Measurements from ENCODE around the gene PLIN3. TPM values are rescaled to one million over a fixed set of nuclear protein-coding genes. Genes with fewer than 3 reads are reported as not detected.

The PLIN3 gene
- total and polyA plus RNA-seq, 2 of the 8 experiments (the other 6 are each of a cell fraction or from before 2014, with no cell fraction given), result 60.7 to 61.5 TPM

GRCh38 chr19:4891066-4891465 is 23.6 kb upstream of the PLIN3 start:
- no peaks in the 10 kb centered on the region for H3K79me2 ChIP-seq (ENCODE audit: control insufficient read depth in 1 of 2, insufficient read depth in 2 of 2, low read length in 2 of 2)
- ChIA-PET POLR2A (ENCODE audit: partially characterized antibody) (no interaction called here), CTCF (ENCODE audit: partially characterized antibody) (interaction anchor here (1.1 to 1.2 kb wide), 2 partner anchors 21 to 73 kb away, joined by 3 to 5 read pairs; no protein-coding TSS in a partner anchor)
- TF ChIP-seq POLR2AphosphoS5 (IDR thresholded peaks at IDR 0.05; ENCODE audit: low read depth, low read length) (no peak), NANOG (IDR thresholded peaks at IDR 0.05; ENCODE audit: insufficient read depth, low read depth, low read length, poor library complexity, severe bottlenecking) (no peak), KDM5A (IDR thresholded peaks at IDR 0.05; ENCODE audit: low read length) (no peak), RBBP5 (IDR thresholded peaks at IDR 0.05; ENCODE audit: borderline replicate concordance, low read depth, low read length) (no peak), SIN3A (conservative IDR thresholded peaks at IDR 0.05 in 1 of 2, IDR thresholded peaks at IDR 0.05 in 1 of 2; ENCODE audit: low read depth in 1 of 2, low read length in 2 of 2) (no peak), SP1 (IDR thresholded peaks at IDR 0.05; ENCODE audit: low read depth, low read length) (no peak), HDAC2 (IDR thresholded peaks at IDR 0.05; ENCODE audit: borderline replicate concordance in 1 of 2, low read depth in 2 of 2, low read length in 2 of 2) (no peak), ATF2 (IDR thresholded peaks at IDR 0.05; ENCODE audit: low read length) (no peak), JUN (IDR thresholded peaks at IDR 0.05; ENCODE audit: low read depth, low read length) (no peak), CTBP2 (IDR thresholded peaks at IDR 0.05; ENCODE audit: borderline replicate concordance, insufficient read depth, insufficient read length, low read length) (no peak), ZNF274 (IDR thresholded peaks at IDR 0.05; ENCODE audit: borderline replicate concordance, extremely low read depth, low read length) (no peak), TEAD4 (IDR thresholded peaks at IDR 0.05; ENCODE audit: low read depth, low read length) (no peak)

More at GRCh38 chr19:4891066-4891465, 23.6 kb upstream of the PLIN3 start:
- Histone ChIP-seq H3K23ac (ENCODE audit: insufficient read length) (no peak overlapping the region), H4K20me1 (replicated peaks in 1 of 2; ENCODE audit: control insufficient read depth in 1 of 2, insufficient read depth in 2 of 2, low read length in 2 of 2) (peaks cover 0 to 1% of the 10 kb centered on the region in 2 experiments), H3K18ac (ENCODE audit: extremely low read depth, low read length) (no peak overlapping the region), H2BK5ac (ENCODE audit: low read depth, low read length) (no peak overlapping the region), H3K9me3 (ENCODE audit: insufficient read depth in 2 of 2, low read depth in 1 of 2, low read length in 1 of 2) (no peaks in the 10 kb centered on the region), H3K4me1 (replicated peaks in 1 of 4; ENCODE audit: control insufficient read depth in 3 of 4, insufficient read depth in 4 of 4, low read length in 3 of 4) (no peaks in the 10 kb centered on the region), H2AK5ac (ENCODE audit: low read depth, low read length) (no peak overlapping the region), H2AFZ (ENCODE audit: low read length) (no peak overlapping the region), H4K91ac (replicated peaks; ENCODE audit: insufficient read length, low read length) (no peak overlapping the region), H4K8ac (ENCODE audit: extremely low read depth, insufficient read depth, low read length) (peak overlapping the region; percentile 51; the same call in 1 of the 2 replicates), H2BK15ac (ENCODE audit: low read length) (no peak overlapping the region), H4K5ac (ENCODE audit: insufficient read length, low read depth, low read length) (no peak overlapping the region), H3K27me3 (replicated peaks in 1 of 4; ENCODE audit: control insufficient read depth in 3 of 4, extremely low read depth in 1 of 4, insufficient read depth in 3 of 4, low read length in 3 of 4) (peaks cover 2 to 14% (median 10%) of the 10 kb centered on the region in 4 experiments; a peak in 6 of 7 replicates), H3K4me2 (ENCODE audit: insufficient read depth in 1 of 2, low read depth in 2 of 2, low read length in 2 of 2) (no peak overlapping the region), H3K9ac (replicated peaks in 1 of 4; ENCODE audit: extremely low read depth in 1 of 4, low read depth in 3 of 4, low read length in 3 of 4) (no peak overlapping the region), H3K14ac (ENCODE audit: insufficient read length) (no peak overlapping the region), H2BK120ac (replicated peaks; ENCODE audit: low read depth, low read length) (no peak overlapping the region), H3K36me3 (ENCODE audit: control insufficient read depth in 2 of 4, insufficient read depth in 4 of 4, low read length in 3 of 4) (no peaks in the 10 kb centered on the region), H2BK20ac (ENCODE audit: low read length) (no peak overlapping the region), H3K4ac (replicated peaks; ENCODE audit: insufficient read length, low read depth, low read length) (no peak overlapping the region), H3K79me1 (ENCODE audit: low read depth, low read length) (no peaks in the 10 kb centered on the region), H2BK12ac (ENCODE audit: low read depth, low read length) (no peak overlapping the region), H3K23me2 (ENCODE audit: low read depth, low read length) (no peaks in the 10 kb centered on the region), H3K56ac (replicated peaks; ENCODE audit: insufficient read length, low read depth, low read length) (no peak overlapping the region), H3K4me3 (ENCODE audit: extremely low read depth in 1 of 4, insufficient read depth in 2 of 4, low read depth in 3 of 4, low read length in 4 of 4) (no peak overlapping the region), H3K27ac (ENCODE audit: low read depth, low read length) (no peak overlapping the region)
- 82% methylated on average over 21 of the region's 22 CpGs; no CpG with 5 or more reads in 1 of the 2 experiments for WGBS, 2 experiments (ENCODE audit: extremely low coverage in 1 of 2, insufficient coverage in 1 of 2, insufficient read length in 1 of 2, insufficient replicate concordance in 2 of 2, low coverage in 1 of 2, low lambda C conversion rate in 2 of 2, missing lambda C conversion rate in 1 of 2)
- FAIRE-seq, result no peak
- DNase-seq (ENCODE audit: low read depth in 1 of 2, low spot score in 2 of 2), result no peak
